A549 (cell line): Measurements from ENCODE around the gene ZNF574. TPM values are rescaled to one million over a fixed set of nuclear protein-coding genes. Genes with fewer than 3 reads are reported as not detected.

Experiments
- ATAC-seq, 2 experiments: fragments of 200-7000 bp in 1 of 2; fragments of >200 bp in 1 of 2; cut with Nextera tagmentation in 1 of 2; cut with Tn5 transposase in 1 of 2; 3 replicates each; pipeline versions ENCODE4 v1.8.0 to v1.9.1; 2018 to 2020; ENCODE audit warnings: mild to moderate bottlenecking in 1 of 2, moderate library complexity in 1 of 2
- CTCF ChIA-PET: fragments of 300-600 bp; sonication (Branson Sonifier 250); formaldehyde crosslinking; extraction: SDS; loops from one replicate; lab custom pipeline; 2021; ENCODE audit warnings: antibody characterized with exemption, inconsistent platforms; lab: Yijun Ruan, JAX
- POLR2A ChIA-PET: fragments of 350-600 bp; formaldehyde crosslinking; extraction: SDS; loops from one replicate; lab custom pipeline; 2021; ENCODE audit warnings: antibody characterized with exemption, inconsistent platforms; lab: Yijun Ruan, JAX
- DNase-seq, 2 experiments: peaks; one replicate each; pipeline versions ENCODE4 v3.0.0 to v3.0.0-alpha.2; 2011 to 2016; ENCODE audit warnings: low read depth in 1 of 2, low spot score in 1 of 2
- FAIRE-seq: peaks from 2 replicates; lab custom pipeline; 2011; peaks lifted over from hg19 to GRCh38; lab: Jason Lieb, UNC
- H3K27ac ChIP-seq, 2 experiments: fragments of >200 bp; sonication (Bioruptor Twin); formaldehyde crosslinking; 3 replicates each; pipeline ENCODE4 v1.5.1; 2016 to 2017
- H3K4me1 ChIP-seq: fragments of >200 bp; sonication (Bioruptor Twin); formaldehyde crosslinking; 3 replicates; pipeline ENCODE4 v1.6.1; 2016
- H3K4me2 ChIP-seq: fragments of >200 bp; sonication (Bioruptor Twin); formaldehyde crosslinking; 3 replicates; pipeline ENCODE4 v1.6.1; 2016
- H3K4me3 ChIP-seq: fragments of >200 bp; sonication (Bioruptor Twin); formaldehyde crosslinking; 3 replicates; pipeline ENCODE4 v1.5.1; 2016
- H3K9me3 ChIP-seq: fragments of >200 bp; sonication (Bioruptor Twin); formaldehyde crosslinking; 3 replicates; pipeline ENCODE4 v1.6.1; 2016
- CEBPB ChIP-seq, 2 experiments: fragments of >200 bp in 1 of 2; sonication (Bioruptor Twin) in 1 of 2; formaldehyde crosslinking in 1 of 2; IDR thresholded peaks; 2 replicates each; pipeline ENCODE4 v1.6.1; 2012 to 2016
- CHD4 ChIP-seq: fragments of 200-600 bp; sonication (generic); IDR thresholded peaks from 2 replicates; pipeline ENCODE4 v1.6.1; 2016; ENCODE audit warnings: antibody characterized with exemption, mild to moderate bottlenecking, borderline replicate concordance
- EP300 ChIP-seq, 2 experiments: fragments of >200 bp; sonication (Bioruptor Twin); formaldehyde crosslinking; IDR thresholded peaks; 2 replicates in 1 of 2; 3 replicates in 1 of 2; pipeline ENCODE4 v1.6.1; 2016 to 2017
- FOSL2 ChIP-seq, 2 experiments: fragments of 450-650 bp in 1 of 2; fragments of >200 bp in 1 of 2; sonication (Bioruptor Twin) in 1 of 2; formaldehyde crosslinking; IDR thresholded peaks; 2 replicates each; pipeline versions ENCODE4 v1.5.0 to v1.6.1; 2016 to 2020; ENCODE audit warnings: mild to moderate bottlenecking in 1 of 2, moderate library complexity in 1 of 2
- FOXS1 ChIP-seq: fragments of 250-450 bp; sonication (Bioruptor Pico); IDR thresholded peaks from 2 replicates; pipeline ENCODE4 v1.5.0; 2020; ENCODE audit warnings: mild to moderate bottlenecking, moderate library complexity
- HDAC2 ChIP-seq: fragments of 200-600 bp; sonication (generic); IDR thresholded peaks from 2 replicates; pipeline ENCODE4 v1.6.1; 2016
- HOXA7 ChIP-seq: fragments of 250-450 bp; sonication (Bioruptor Pico); IDR thresholded peaks from 2 replicates; pipeline ENCODE4 v1.5.0; 2020; ENCODE audit warnings: mild to moderate bottlenecking, moderate library complexity
- HOXB5 ChIP-seq: fragments of 250-450 bp; sonication (Bioruptor Pico); IDR thresholded peaks from 2 replicates; pipeline ENCODE4 v1.5.0; 2020; ENCODE audit warnings: mild to moderate bottlenecking, moderate library complexity
- MYC ChIP-seq: IDR thresholded peaks from 2 replicates; pipeline ENCODE4 v1.6.1; 2012; ENCODE audit warnings: mild to moderate bottlenecking, inconsistent platforms, low read length, improper control_type of control experiment, borderline replicate concordance
- NFE2L2 ChIP-seq: fragments of 150-350 bp; conservative IDR thresholded peaks from 2 replicates; pipeline ENCODE4 v1.6.1; 2014; ENCODE audit warnings: low read length
- NPAS2 ChIP-seq: fragments of 250-450 bp; sonication (Bioruptor Pico); IDR thresholded peaks from 2 replicates; pipeline ENCODE4 v1.8.0; 2022; ENCODE audit warnings: mild to moderate bottlenecking, moderate library complexity, borderline replicate concordance
- NR3C1 ChIP-seq: fragments of >200 bp; sonication (Bioruptor Twin); formaldehyde crosslinking; IDR thresholded peaks from 3 replicates; pipeline ENCODE4 v1.6.1; 2017
- PBX3 ChIP-seq: IDR thresholded peaks from 2 replicates; pipeline ENCODE4 v1.6.1; 2012
- POLR2AphosphoS2 ChIP-seq: conservative IDR thresholded peaks from 2 replicates; pipeline ENCODE4 v1.6.1; 2012; ENCODE audit warnings: low read length, improper control_type of control experiment, inconsistent platforms
- RFX5 ChIP-seq: fragments of 450-650 bp; IDR thresholded peaks from 2 replicates; pipeline ENCODE4 v1.7.1; 2014; ENCODE audit warnings: antibody characterized with exemption, mild to moderate bottlenecking, moderate library complexity
- SMC3 ChIP-seq: fragments of >200 bp; sonication (Bioruptor Twin); formaldehyde crosslinking; IDR thresholded peaks from 3 replicates; pipeline ENCODE4 v1.6.1; 2018; ENCODE audit warnings: inconsistent platforms
- ZNF302 ChIP-seq: fragments of 250-450 bp; sonication (Bioruptor Pico); IDR thresholded peaks from 2 replicates; pipeline ENCODE4 v1.9.0; 2021; ENCODE audit warnings: inconsistent platforms, mild to moderate bottlenecking, moderate library complexity
- WGBS: methylation state at CpG from one replicate; pipeline ENCODE4 v1.1.6; 2017; ENCODE audit errors: missing lambda C conversion rate; 5-methylcytosine and 5-hydroxymethylcytosine counted together
- polyA plus RNA-seq, 4 experiments: library from polyadenylated mRNA; depleted of rRNA in 3 of 4; stranded (reverse); fragments of >200 nt; fragmentation: RNase III in 1 of 4; extraction: RNeasy Plus Mini Kit Qiagen cat#74134 plus additional on column Dnase treatment in 1 of 4; gene quantifications; 2 replicates in 3 of 4; 3 replicates in 1 of 4; pipeline ENCODE4 v1.2.3, GENCODE V29; 2011 to 2017
- TF ChIP-seq, protein P1 (sequence below): fragments of 450-650 bp; IDR thresholded peaks from 2 replicates; pipeline ENCODE4 v1.6.1; 2014; ENCODE audit warnings: antibody characterized with exemption
- TF ChIP-seq, protein P2 (sequence below): fragments of 250-450 bp; sonication (Bioruptor Pico); IDR thresholded peaks from 2 replicates; pipeline ENCODE4 v1.5.0; 2020; ENCODE audit warnings: low read depth, mild to moderate bottlenecking, moderate library complexity
- TF ChIP-seq, protein P3 (sequence below): IDR thresholded peaks from 2 replicates; pipeline ENCODE4 v1.6.1; 2012
- TF ChIP-seq, protein P4 (sequence below): fragments of 150-350 bp; IDR thresholded peaks from 2 replicates; pipeline ENCODE4 v1.6.1; 2014; ENCODE audit warnings: low read depth, mild to moderate bottlenecking, low read length
- TF ChIP-seq, protein P5 (sequence below): fragments of >200 bp; sonication (Bioruptor Twin); formaldehyde crosslinking; IDR thresholded peaks from 3 replicates; pipeline ENCODE4 v1.5.1; 2016

Gene ZNF574
- polyA plus RNA-seq, 2 of the 4 experiments (the other 2 are of a cell fraction), result 11.3 to 21.8 TPM

- Histone ChIP-seq H3K27ac (no peak overlapping the region), H3K9me3 (no peaks in the 10 kb centered on the region), H3K4me1 (peaks cover 5% of the 10 kb centered on the region; the same call in 1 of the 3 replicates)
- ChIA-PET POLR2A (interaction anchor here (0.6 kb wide), 1 partner anchor 1340 kb away, joined by 3 read pairs; the partner anchor contains the start of gene NUMBL), CTCF (interaction anchor here (0.8 to 25.7 kb wide), 8 partner anchors 7 to 158 kb away, joined by 3 to 344 read pairs (median 16); partner anchors contain the start of gene ATP1A3)
- peak; percentile 84 for FAIRE-seq
- TF ChIP-seq NR3C1 (no peak), SMC3 (no peak), CHD4 (no peak), RFX5 (no peak), ZNF302 (CRISPR knock-in tag) (no peak), PBX3 (no peak), HDAC2 (no peak), NPAS2 (no peak), FOSL2 (IDR thresholded peaks at IDR 0.05) (no peak), FOSL2 (CRISPR knock-in tag; IDR thresholded peaks at IDR 0.05) (no peak), EP300 (IDR thresholded peaks at IDR 0.05) (no peak), POLR2AphosphoS2 (no peak), HOXB5 (CRISPR knock-in tag) (no peak)
- TF ChIP-seq, protein P1, sequence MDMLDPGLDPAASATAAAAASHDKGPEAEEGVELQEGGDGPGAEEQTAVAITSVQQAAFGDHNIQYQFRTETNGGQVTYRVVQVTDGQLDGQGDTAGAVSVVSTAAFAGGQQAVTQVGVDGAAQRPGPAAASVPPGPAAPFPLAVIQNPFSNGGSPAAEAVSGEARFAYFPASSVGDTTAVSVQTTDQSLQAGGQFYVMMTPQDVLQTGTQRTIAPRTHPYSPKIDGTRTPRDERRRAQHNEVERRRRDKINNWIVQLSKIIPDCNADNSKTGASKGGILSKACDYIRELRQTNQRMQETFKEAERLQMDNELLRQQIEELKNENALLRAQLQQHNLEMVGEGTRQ, result no peak
- TF ChIP-seq, protein P2, sequence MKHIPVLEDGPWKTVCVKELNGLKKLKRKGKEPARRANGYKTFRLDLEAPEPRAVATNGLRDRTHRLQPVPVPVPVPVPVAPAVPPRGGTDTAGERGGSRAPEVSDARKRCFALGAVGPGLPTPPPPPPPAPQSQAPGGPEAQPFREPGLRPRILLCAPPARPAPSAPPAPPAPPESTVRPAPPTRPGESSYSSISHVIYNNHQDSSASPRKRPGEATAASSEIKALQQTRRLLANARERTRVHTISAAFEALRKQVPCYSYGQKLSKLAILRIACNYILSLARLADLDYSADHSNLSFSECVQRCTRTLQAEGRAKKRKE (CRISPR knock-in tag), result no peak
- TF ChIP-seq, all 56 proteins: peak for 0
- no peak overlapping the region for H3K4me2 ChIP-seq
- WGBS, result 37% methylated on average over 7 of the region's 7 CpGs
- no peak for DNase-seq
- no peak for ATAC-seq
- H3K4me3 ChIP-seq, result no peak overlapping the region
Observed at GRCh38 chr19:42030645-42031440, 45.1 kb upstream of the ZNF574 start.

DNA sequence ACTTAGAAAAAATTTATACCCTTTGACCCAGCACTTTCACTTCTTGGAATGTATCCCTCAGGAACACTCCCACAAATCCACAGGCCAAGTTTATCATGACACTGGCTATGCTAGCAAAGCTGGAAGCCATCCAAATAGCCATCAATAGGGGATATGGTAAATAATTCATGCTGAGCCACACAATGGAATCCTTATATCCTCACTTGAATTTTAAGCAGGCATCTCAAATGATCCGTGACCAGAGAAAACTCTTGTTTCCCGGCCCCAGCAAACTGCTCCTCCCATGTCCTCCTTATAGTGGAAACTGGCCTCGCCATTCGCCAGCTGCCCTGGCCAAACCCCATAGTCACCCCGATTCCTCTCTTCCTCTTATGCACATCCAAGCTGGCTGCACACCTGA lies 43.5 kb upstream of the ZNF574 start:
- ATAC-seq, result no peak
- DNase-seq, result no peak
- POLR2A ChIA-PET, result no interaction called here
- CTCF ChIA-PET, result interaction anchor here (0.7 to 25.7 kb wide), 6 partner anchors 10 to 53 kb away, joined by 3 to 344 read pairs (median 120); partner anchors contain the start of gene ATP1A3
- no peak for TF ChIP-seq MYC
- TF ChIP-seq, protein P3, sequence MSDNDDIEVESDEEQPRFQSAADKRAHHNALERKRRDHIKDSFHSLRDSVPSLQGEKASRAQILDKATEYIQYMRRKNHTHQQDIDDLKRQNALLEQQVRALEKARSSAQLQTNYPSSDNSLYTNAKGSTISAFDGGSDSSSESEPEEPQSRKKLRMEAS, result no peak
- TF ChIP-seq, protein P4, sequence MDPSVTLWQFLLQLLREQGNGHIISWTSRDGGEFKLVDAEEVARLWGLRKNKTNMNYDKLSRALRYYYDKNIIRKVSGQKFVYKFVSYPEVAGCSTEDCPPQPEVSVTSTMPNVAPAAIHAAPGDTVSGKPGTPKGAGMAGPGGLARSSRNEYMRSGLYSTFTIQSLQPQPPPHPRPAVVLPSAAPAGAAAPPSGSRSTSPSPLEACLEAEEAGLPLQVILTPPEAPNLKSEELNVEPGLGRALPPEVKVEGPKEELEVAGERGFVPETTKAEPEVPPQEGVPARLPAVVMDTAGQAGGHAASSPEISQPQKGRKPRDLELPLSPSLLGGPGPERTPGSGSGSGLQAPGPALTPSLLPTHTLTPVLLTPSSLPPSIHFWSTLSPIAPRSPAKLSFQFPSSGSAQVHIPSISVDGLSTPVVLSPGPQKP, result no peak
- Histone ChIP-seq H3K4me1 (peaks cover 5% of the 10 kb centered on the region; the same call in 1 of the 3 replicates), H3K9me3 (no peaks in the 10 kb centered on the region), H3K27ac (no peak overlapping the region), H3K4me2 (no peak overlapping the region), H3K4me3 (no peak overlapping the region)
- FAIRE-seq, result peak; percentile 70
- WGBS, result 42% methylated on average over 5 of the region's 5 CpGs

- ChIA-PET POLR2A (no interaction called here), CTCF (interaction anchor here (0.6 to 25.7 kb wide), 12 partner anchors 9 to 111 kb away, joined by 3 to 344 read pairs (median 16); partner anchors contain the start of genes ATP1A3, RABAC1 and ZNF574)
- Histone ChIP-seq H3K9me3 (no peaks in the 10 kb centered on the region), H3K27ac (no peak overlapping the region), H3K4me1 (peaks cover 5% of the 10 kb centered on the region; the same call in 1 of the 3 replicates), H3K4me3 (no peak overlapping the region), H3K4me2 (no peak overlapping the region)
- FAIRE-seq, result no peak
- WGBS, result 13% methylated on average over 5 of the region's 5 CpGs
- ATAC-seq, result no peak
- TF ChIP-seq, protein P3, result no peak
- TF ChIP-seq FOXS1 (no peak), HOXA7 (CRISPR knock-in tag) (no peak), NFE2L2 (no peak), ZNF302 (CRISPR knock-in tag) (no peak), CEBPB (IDR thresholded peaks at IDR 0.05) (0 out of 4 replicates have a peak, but pooled peaks of 1 of the 2 experiments have one; percentile 23)
- TF ChIP-seq, protein P5, sequence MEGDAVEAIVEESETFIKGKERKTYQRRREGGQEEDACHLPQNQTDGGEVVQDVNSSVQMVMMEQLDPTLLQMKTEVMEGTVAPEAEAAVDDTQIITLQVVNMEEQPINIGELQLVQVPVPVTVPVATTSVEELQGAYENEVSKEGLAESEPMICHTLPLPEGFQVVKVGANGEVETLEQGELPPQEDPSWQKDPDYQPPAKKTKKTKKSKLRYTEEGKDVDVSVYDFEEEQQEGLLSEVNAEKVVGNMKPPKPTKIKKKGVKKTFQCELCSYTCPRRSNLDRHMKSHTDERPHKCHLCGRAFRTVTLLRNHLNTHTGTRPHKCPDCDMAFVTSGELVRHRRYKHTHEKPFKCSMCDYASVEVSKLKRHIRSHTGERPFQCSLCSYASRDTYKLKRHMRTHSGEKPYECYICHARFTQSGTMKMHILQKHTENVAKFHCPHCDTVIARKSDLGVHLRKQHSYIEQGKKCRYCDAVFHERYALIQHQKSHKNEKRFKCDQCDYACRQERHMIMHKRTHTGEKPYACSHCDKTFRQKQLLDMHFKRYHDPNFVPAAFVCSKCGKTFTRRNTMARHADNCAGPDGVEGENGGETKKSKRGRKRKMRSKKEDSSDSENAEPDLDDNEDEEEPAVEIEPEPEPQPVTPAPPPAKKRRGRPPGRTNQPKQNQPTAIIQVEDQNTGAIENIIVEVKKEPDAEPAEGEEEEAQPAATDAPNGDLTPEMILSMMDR, result no peak
- DNase-seq, result no peak
Observed at GRCh38 chr19:42033413-42033812, 42.6 kb upstream of the ZNF574 start.
